ENCODE results near the gene ATP5ME.

- TF ChIP-seq, protein P1, sequence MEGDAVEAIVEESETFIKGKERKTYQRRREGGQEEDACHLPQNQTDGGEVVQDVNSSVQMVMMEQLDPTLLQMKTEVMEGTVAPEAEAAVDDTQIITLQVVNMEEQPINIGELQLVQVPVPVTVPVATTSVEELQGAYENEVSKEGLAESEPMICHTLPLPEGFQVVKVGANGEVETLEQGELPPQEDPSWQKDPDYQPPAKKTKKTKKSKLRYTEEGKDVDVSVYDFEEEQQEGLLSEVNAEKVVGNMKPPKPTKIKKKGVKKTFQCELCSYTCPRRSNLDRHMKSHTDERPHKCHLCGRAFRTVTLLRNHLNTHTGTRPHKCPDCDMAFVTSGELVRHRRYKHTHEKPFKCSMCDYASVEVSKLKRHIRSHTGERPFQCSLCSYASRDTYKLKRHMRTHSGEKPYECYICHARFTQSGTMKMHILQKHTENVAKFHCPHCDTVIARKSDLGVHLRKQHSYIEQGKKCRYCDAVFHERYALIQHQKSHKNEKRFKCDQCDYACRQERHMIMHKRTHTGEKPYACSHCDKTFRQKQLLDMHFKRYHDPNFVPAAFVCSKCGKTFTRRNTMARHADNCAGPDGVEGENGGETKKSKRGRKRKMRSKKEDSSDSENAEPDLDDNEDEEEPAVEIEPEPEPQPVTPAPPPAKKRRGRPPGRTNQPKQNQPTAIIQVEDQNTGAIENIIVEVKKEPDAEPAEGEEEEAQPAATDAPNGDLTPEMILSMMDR (IDR thresholded peaks at IDR 0.05): no peak
- TF ChIP-seq POLR2A (IDR thresholded peaks at IDR 0.05): no peak
These were observed 38.0 kb upstream of the ATP5ME start for GRCh38 chr4:712093-712492.
